ENCODE measurements around the gene PIK3C2G. TPM values are rescaled to one million over a fixed set of nuclear protein-coding genes. Genes with fewer than 3 reads are reported as not detected.
A peak's percentile ranks its signal among the peaks of the same experiment; 100 is the strongest.

PIK3C2G gene
- not detected in 2 replicates for total RNA-seq (2014; rRNA removed; shearing (Covaris generic))
- not detected in 2 replicates for polyA plus RNA-seq (2016; fragmentation: Nextera tagmentation; extraction: Ambion mirVana)

GRCh38 chr12:18261273-18261672, at the start of gene PIK3C2G:
Gene PIK3C2G, plus strand, starts transcription at chr12:18261518. Its CDS starts 20,564 bp downstream, at chr12:18282082.
- TF ChIP-seq EZH2phosphoT487 (IDR thresholded peaks at IDR 0.05; ENCODE audit: insufficient read depth, low read depth): no peak
- no peak for TF ChIP-seq EZH2 (IDR thresholded peaks at IDR 0.05; ENCODE audit: insufficient read depth, poor library complexity, severe bottlenecking)
- no peaks in the 10 kb centered on the region for H3K79me2 ChIP-seq (ENCODE audit: insufficient read depth)
- in situ Hi-C loops (cut with MboI): loop anchor here (25.0 kb wide), 1 partner anchor 1026 kb away; no protein-coding TSS in a partner anchor

GRCh38 chr12:18217966-18218365, 43.4 kb upstream of the PIK3C2G start:
- Histone ChIP-seq H3K27me3 (replicated peaks; ENCODE audit: insufficient read depth) (no peaks in the 10 kb centered on the region), H4K20me1 (ENCODE audit: insufficient read depth) (no peaks in the 10 kb centered on the region), H3K79me2 (ENCODE audit: insufficient read depth) (no peaks in the 10 kb centered on the region), H3K4me3 (no peak overlapping the region), H3F3A (ENCODE audit: insufficient read depth) (peaks cover 3% of the 10 kb centered on the region; the same call in 1 of the 2 replicates), H3K27ac (no peak overlapping the region), H3K4me1 (ENCODE audit: insufficient read depth) (peaks cover 11% of the 10 kb centered on the region), H3K9ac (no peak overlapping the region), H3K4me2 (ENCODE audit: unreplicated experiment) (no peak overlapping the region), H3K9me2 (ENCODE audit: insufficient read depth) (no peaks in the 10 kb centered on the region), H2AFZ (0 out of 2 replicates have a peak overlapping the region, but pooled peaks have one; percentile 16), H3K9me3 (ENCODE audit: low read depth) (no peaks in the 10 kb centered on the region), H3K36me3 (ENCODE audit: low read depth) (no peaks in the 10 kb centered on the region)
- WGBS, 2 experiments (ENCODE audit: low coverage in 1 of 2, low lambda C conversion rate in 2 of 2, missing lambda C conversion rate in 2 of 2): 15 to 41% methylated on average over 1 of the region's 1 CpG
- in situ Hi-C loops (cut with MboI): no loop called here
- DNase-seq: peak; percentile 73
- TF ChIP-seq EZH2phosphoT487 (IDR thresholded peaks at IDR 0.05; ENCODE audit: insufficient read depth, low read depth): no peak
- TF ChIP-seq EZH2 (IDR thresholded peaks at IDR 0.05; ENCODE audit: insufficient read depth, poor library complexity, severe bottlenecking): no peak

More at GRCh38 chr12:18261273-18261672, at the start of gene PIK3C2G:
- Histone ChIP-seq H3K4me1 (ENCODE audit: insufficient read depth) (no peaks in the 10 kb centered on the region), H3K9me2 (ENCODE audit: insufficient read depth) (no peaks in the 10 kb centered on the region), H3F3A (ENCODE audit: insufficient read depth) (no peaks in the 10 kb centered on the region), H3K9me3 (ENCODE audit: low read depth) (peaks cover 3% of the 10 kb centered on the region), H2AFZ (no peak within 1 kb of the TSS), H3K4me2 (ENCODE audit: unreplicated experiment) (no peak within 1 kb of the TSS), H3K27me3 (replicated peaks; ENCODE audit: insufficient read depth) (no peaks in the 10 kb centered on the region), H3K9ac (no peak within 1 kb of the TSS), H3K4me3 (no peak within 1 kb of the TSS), H3K36me3 (ENCODE audit: low read depth) (no peaks in the 10 kb centered on the region), H3K27ac (no peak within 1 kb of the TSS), H4K20me1 (ENCODE audit: insufficient read depth) (no peaks in the 10 kb centered on the region)
- 90 to 95% methylated on average over 7 of the region's 7 CpGs for WGBS, 2 experiments (ENCODE audit: low coverage in 1 of 2, low lambda C conversion rate in 2 of 2, missing lambda C conversion rate in 2 of 2)
- no peak for DNase-seq

GRCh38 chr12:18221726-18222125, 39.6 kb upstream of the PIK3C2G start:
- Histone ChIP-seq H3K9me3 (ENCODE audit: low read depth) (no peaks in the 10 kb centered on the region), H3K36me3 (ENCODE audit: low read depth) (no peaks in the 10 kb centered on the region), H3K4me2 (ENCODE audit: unreplicated experiment) (no peak overlapping the region), H3K27me3 (replicated peaks; ENCODE audit: insufficient read depth) (no peaks in the 10 kb centered on the region), H4K20me1 (ENCODE audit: insufficient read depth) (no peaks in the 10 kb centered on the region), H3K4me3 (no peak overlapping the region), H3K27ac (no peak overlapping the region), H2AFZ (0 out of 2 replicates have a peak overlapping the region, but pooled peaks have one; percentile 7), H3K9me2 (ENCODE audit: insufficient read depth) (no peaks in the 10 kb centered on the region), H3K79me2 (ENCODE audit: insufficient read depth) (no peaks in the 10 kb centered on the region), H3F3A (ENCODE audit: insufficient read depth) (peaks cover 3% of the 10 kb centered on the region; the same call in 1 of the 2 replicates), H3K9ac (no peak overlapping the region), H3K4me1 (ENCODE audit: insufficient read depth) (peaks cover 11% of the 10 kb centered on the region)
- DNase-seq: no peak
- in situ Hi-C loops (cut with MboI): no loop called here
- TF ChIP-seq EZH2phosphoT487 (IDR thresholded peaks at IDR 0.05; ENCODE audit: insufficient read depth, low read depth): no peak
- no peak for TF ChIP-seq EZH2 (IDR thresholded peaks at IDR 0.05; ENCODE audit: insufficient read depth, poor library complexity, severe bottlenecking)
- WGBS, 2 experiments (ENCODE audit: low coverage in 1 of 2, low lambda C conversion rate in 2 of 2, missing lambda C conversion rate in 2 of 2): 95 to 97% methylated on average over 4 of the region's 4 CpGs

GRCh38 chr12:18222699-18223098, 38.6 kb upstream of the PIK3C2G start:
- Histone ChIP-seq H2AFZ (no peak overlapping the region), H3K4me2 (ENCODE audit: unreplicated experiment) (no peak overlapping the region), H3K4me1 (ENCODE audit: insufficient read depth) (peaks cover 9% of the 10 kb centered on the region), H4K20me1 (ENCODE audit: insufficient read depth) (no peaks in the 10 kb centered on the region), H3K4me3 (no peak overlapping the region), H3K9me2 (ENCODE audit: insufficient read depth) (no peaks in the 10 kb centered on the region), H3K36me3 (ENCODE audit: low read depth) (no peaks in the 10 kb centered on the region), H3K79me2 (ENCODE audit: insufficient read depth) (no peaks in the 10 kb centered on the region), H3K27me3 (replicated peaks; ENCODE audit: insufficient read depth) (no peaks in the 10 kb centered on the region), H3K9ac (no peak overlapping the region), H3F3A (ENCODE audit: insufficient read depth) (peaks cover 3% of the 10 kb centered on the region; the same call in 1 of the 2 replicates), H3K9me3 (ENCODE audit: low read depth) (no peaks in the 10 kb centered on the region), H3K27ac (no peak overlapping the region)
- 97 to 98% methylated on average over 1 of the region's 1 CpG for WGBS, 2 experiments (ENCODE audit: low coverage in 1 of 2, low lambda C conversion rate in 2 of 2, missing lambda C conversion rate in 2 of 2)
- no peak for TF ChIP-seq EZH2 (IDR thresholded peaks at IDR 0.05; ENCODE audit: insufficient read depth, poor library complexity, severe bottlenecking)
- TF ChIP-seq EZH2phosphoT487 (IDR thresholded peaks at IDR 0.05; ENCODE audit: insufficient read depth, low read depth): no peak
- in situ Hi-C loops (cut with MboI): no loop called here
- no peak for DNase-seq
